Sciatic nerve (tissue), 2 donors: ENCODE results near the gene AFF2. TPM values are rescaled to one million over a fixed set of nuclear protein-coding genes. Genes with fewer than 3 reads are reported as not detected.

Source experiments
- ATAC-seq: fragments of 200-7000 bp; cut with Tn5 transposase; one replicate; pipeline ENCODE4 v1.9.1; 2020; ENCODE audit warnings: mild to moderate bottlenecking, moderate library complexity
- DNase-seq: peaks from one replicate; pipeline ENCODE4 v3.0.0-alpha.2; 2020; ENCODE audit warnings: low spot score
- intact Hi-C: fragments of 100-400 bp; cut with DNase I; formaldehyde crosslinking; loops from one replicate; pipeline ENCODE4 v1.14.2; 2022
- total RNA-seq: library from RNA; stranded (reverse); fragmentation: NEBNext Ultra II Directional; extraction: Animal tissue kit (Norgen Biotek cat#: 25700); gene quantifications from one replicate; pipeline ENCODE4 v1.2.1, GENCODE V29; 2021
- donor health status: DM: no; HTN: no; CAD: no.
- donor health status: DM: no; HTN: no; CAD: no.

Gene AFF2
- total RNA-seq, 1 donor from 2014 or later = 7.6 TPM

GRCh38 chrX:148573119-148573518 is 72.7 kb downstream of the AFF2 start:
- intact Hi-C loops = no loop called here
- ATAC-seq (no peak), DNase-seq (no peak)

GRCh38 chrX:148574237-148574973 is 74.0 kb downstream of the AFF2 start:
- no peak for ATAC-seq
- intact Hi-C loops = no loop called here
- no peak for DNase-seq

DNA sequence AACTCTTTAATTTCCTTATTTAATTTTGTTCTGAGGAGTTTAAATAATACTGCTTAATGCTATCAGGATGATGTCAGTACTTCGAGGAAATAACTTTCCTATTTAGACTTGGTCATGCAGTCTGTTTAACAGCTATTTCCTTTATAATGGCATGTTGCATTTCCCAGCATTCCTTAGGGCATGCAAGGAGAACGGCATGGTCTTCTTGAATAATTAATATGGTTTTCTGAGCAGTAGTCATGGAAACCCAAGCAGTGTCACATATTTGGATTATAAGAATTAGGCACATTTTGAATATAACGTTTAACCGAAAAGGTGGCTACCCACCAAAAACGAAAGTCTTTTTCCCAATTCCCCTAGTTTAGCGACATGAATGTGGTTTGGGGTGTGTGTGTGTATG is 76.0 kb downstream of the AFF2 start:
- ATAC-seq (no peak), DNase-seq (no peak)
- intact Hi-C loops = no loop called here

- DNase-seq = no peak
- no peak for ATAC-seq
- intact Hi-C loops = no loop called here
Measured at GRCh38 chrX:148577741-148578140, 77.3 kb downstream of the AFF2 start.

GRCh38 chrX:148580016-148580415 is 79.6 kb downstream of the AFF2 start:
- ATAC-seq (no peak), DNase-seq (no peak)
- intact Hi-C loops = no loop called here

DNA sequence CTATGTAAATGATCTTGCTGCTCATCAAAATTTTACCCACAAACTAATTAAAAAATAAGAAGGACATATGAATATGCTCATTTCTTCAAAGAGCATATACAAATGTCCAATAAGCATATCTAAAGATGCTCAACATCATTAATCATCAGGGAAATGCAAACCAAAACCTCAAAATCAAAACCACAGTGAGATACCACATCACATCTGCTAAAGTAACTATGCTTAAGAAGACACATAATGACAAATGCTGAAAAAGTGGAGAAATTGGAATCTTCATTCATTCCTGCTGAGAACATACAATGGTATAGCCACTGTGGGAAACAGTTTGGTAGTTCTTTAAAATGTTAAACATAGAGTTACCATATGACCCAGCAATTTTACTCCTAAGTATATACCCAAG is 81.9 kb downstream of the AFF2 start:
- intact Hi-C loops = no loop called here
- DNase-seq (no peak), ATAC-seq (no peak)

GRCh38 chrX:148588649-148589310 is 88.4 kb downstream of the AFF2 start:
- DNase-seq (no peak), ATAC-seq (no peak)
- intact Hi-C loops = no loop called here

DNA sequence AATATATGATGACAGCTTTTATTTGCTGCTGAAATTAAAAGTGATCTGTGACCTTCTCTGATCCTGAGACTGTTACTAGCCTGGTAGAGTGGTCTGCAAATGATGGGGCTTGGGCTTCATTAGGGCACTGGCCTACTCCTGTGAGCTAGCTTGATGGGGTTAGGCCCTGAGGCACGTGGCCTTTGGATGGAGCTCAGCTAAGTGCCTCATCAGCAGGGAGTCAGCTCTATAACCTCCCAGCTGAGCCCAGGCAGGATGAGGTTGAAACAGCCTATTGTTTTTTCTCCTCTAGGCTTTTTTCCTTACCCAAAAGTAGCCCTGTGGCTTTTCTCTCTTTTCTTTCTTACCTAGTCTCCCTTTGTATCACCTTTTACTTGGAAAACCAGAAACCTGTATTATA is 92.2 kb downstream of the AFF2 start:
- intact Hi-C loops = no loop called here
- ATAC-seq = no peak
- no peak for DNase-seq

- DNase-seq = no peak
- ATAC-seq = no peak
- intact Hi-C loops = no loop called here
Measured at GRCh38 chrX:148593146-148593545, 92.7 kb downstream of the AFF2 start.

GRCh38 chrX:148593987-148594386 is 93.6 kb downstream of the AFF2 start:
- ATAC-seq (no peak), DNase-seq (no peak)
- intact Hi-C loops = no loop called here

DNA sequence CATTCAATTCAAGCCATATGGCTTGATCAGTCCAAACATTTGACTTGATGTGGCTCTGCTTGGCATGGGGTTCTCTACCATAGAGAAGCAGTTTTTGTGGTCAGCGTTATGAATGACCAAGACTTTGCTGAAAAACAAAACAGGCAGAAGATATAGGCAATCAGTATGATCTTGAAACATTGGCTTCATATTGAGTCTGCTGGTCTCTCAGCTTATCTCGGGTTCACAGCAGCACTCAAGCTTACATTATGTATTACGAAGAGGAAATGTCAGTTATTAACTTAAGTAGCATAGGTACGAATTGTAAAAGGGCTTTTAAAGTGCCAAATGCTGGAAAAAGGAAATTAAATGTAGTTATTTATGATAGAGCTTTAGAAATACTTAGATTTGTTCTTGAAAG is 99.0 kb downstream of the AFF2 start:
- intact Hi-C loops = no loop called here
- DNase-seq (no peak), ATAC-seq (no peak)

DNA sequence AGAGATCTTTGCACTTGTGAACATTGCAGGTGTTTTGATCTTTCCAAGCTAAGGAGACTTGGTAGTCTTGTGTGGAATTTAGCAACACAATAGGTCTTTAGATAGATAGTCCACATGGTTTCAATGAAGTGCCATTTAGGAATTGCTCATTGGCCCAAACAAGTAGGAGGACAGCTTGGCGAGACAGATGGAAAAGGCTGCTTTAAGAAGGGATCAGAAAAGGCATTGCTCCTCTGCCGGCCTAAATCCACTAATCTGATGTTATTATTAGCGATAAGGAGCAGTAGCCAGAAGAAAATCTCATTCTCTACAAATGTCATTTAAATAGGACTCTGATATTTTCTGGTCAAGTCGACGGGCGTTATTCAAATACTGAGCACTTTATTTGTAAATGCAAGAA is 99.7 kb downstream of the AFF2 start:
- ATAC-seq (no peak), DNase-seq (no peak)
- intact Hi-C loops = no loop called here

- intact Hi-C loops = no loop called here
- DNase-seq = no peak
- ATAC-seq = no peak
Measured at GRCh38 chrX:148600581-148600980, 100.2 kb downstream of the AFF2 start.

DNA sequence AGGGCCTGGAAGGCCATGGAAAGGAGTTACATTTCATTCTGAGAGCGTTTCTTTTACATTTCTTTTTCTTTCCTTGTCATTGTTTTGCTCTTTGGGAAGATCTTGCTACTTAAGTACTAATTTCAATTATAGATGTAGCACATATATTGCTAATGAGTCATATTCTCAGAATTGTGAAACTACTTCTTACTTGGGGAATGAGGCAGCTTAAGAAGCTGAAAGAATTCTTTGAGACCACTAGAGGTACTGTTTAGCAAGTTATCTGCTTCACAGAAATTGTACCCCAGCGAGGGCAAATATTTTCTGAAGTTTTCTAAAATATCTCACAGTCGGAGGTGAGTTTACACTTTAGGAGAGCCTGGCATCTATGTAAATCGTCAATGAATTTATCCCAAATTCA is 100.6 kb downstream of the AFF2 start:
- DNase-seq = no peak
- intact Hi-C loops = no loop called here
- no peak for ATAC-seq

GRCh38 chrX:148609515-148610327 is 109.3 kb downstream of the AFF2 start:
- no peak for DNase-seq
- intact Hi-C loops = no loop called here
- ATAC-seq = no peak

DNA sequence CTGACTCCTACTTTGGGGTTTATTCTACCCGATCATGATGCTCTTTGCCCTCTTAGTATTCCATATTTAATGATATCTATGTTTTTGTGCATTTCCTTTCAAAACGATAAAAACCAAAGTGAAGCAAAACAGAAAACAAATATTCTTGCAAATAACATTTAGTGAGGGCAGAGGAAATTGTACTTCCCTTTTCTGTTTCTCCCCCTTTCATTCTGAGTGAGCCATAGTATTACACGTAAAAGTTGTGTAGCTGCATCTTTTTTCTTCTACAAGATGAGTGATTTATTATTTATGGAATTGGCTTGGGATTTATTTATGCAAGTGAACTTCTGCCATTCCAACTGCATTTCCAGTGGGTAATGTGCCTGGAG is 109.9 kb downstream of the AFF2 start:
- no peak for ATAC-seq
- intact Hi-C loops = no loop called here
- no peak for DNase-seq

DNA sequence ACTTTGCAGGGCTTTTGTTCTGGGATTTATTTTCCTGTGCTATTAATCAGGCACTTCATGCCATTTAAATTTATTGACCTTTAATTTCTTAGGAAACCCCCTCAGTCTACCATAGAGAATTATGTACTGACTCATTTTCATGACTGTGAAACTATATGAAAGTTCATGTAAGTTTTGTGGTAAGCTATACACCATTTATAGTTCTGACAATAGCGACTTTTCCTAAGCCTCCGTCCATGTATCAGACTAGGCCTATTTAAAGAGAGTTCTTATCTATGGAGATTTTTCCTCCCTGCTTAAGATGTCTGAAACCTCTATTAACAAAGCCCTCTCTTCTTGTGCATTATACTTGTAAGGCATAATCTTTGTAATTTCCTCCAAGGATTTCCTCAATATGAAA is 111.6 kb downstream of the AFF2 start:
- no peak for DNase-seq
- ATAC-seq = no peak
- intact Hi-C loops = no loop called here

DNA sequence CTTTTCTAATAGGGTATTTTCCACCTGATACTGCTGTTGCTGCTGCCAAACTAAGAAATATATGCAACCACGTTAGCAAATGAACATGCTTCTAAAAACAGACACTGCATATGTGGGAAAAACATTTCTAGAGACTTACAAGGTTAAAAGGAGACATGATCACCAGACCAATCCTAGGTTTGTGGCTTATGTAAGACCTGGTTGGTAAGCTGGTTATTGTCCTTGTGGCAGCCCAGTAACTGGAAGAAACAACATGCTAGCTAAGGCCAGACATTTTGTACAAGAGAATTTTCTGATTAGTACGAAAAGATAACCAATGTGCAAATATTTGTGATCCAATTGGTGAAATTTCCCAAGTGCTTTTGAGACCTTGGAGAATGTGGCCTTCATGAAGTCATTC is 112.0 kb downstream of the AFF2 start:
- no peak for DNase-seq
- intact Hi-C loops = no loop called here
- ATAC-seq = no peak

DNA sequence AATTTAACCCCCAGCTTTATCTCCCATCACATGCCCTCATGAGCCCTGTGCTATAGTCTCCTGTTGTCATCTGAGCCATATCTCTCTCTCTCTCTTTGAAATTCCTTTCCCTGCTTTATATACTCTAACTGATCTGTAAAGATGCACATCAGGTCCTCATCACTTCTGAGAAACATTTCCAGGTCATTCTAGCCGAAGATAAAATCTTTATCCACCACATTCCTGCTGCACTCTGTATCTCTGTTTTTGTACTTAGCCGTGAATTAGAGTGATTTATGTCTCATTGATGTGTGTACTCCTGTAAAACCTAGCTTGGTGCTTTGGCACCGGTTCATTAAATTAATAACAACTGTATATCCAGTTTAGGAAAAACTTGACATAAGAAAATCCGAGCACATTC is 113.2 kb downstream of the AFF2 start:
- no peak for DNase-seq

GRCh38 chrX:148615491-148615890 is 115.1 kb downstream of the AFF2 start:
- ATAC-seq (no peak), DNase-seq (no peak)
- intact Hi-C loops = no loop called here

More for the DNA sequence above, 113.2 kb downstream of the AFF2 start:
- intact Hi-C loops = no loop called here
- ATAC-seq = no peak
